ENCODE measurements around the gene PHC2.

PHC2 gene

GRCh38 chr1:33305016-33305415 is 125.9 kb downstream of the PHC2 start:
- Histone ChIP-seq H3K9me3 (ENCODE audit: control insufficient read depth, insufficient read depth, low read depth, low read length) (no peaks in the 10 kb centered on the region), H3K36me3 (ENCODE audit: control insufficient read depth in 2 of 2, insufficient read depth in 1 of 2, low read length in 2 of 2) (no peaks in the 10 kb centered on the region; a peak in 1 of 3 replicates), H3K4me1 (ENCODE audit: control insufficient read depth, insufficient read depth, low read length) (no peaks in the 10 kb centered on the region), H3K27ac (ENCODE audit: extremely low read depth, low read depth, low read length) (no peak overlapping the region), H3K4me3 (ENCODE audit: low read depth, low read length) (no peak overlapping the region)
- TF ChIP-seq ZNF449 (tag by site-specific recombination; IDR thresholded peaks at IDR 0.05) (no peak), ZNF670 (tag by site-specific recombination; IDR thresholded peaks at IDR 0.05; ENCODE audit: low read depth) (no peak), ZNF148 (tag by site-specific recombination; IDR thresholded peaks at IDR 0.05; ENCODE audit: borderline replicate concordance) (no peak), ZNF48 (tag by site-specific recombination; IDR thresholded peaks at IDR 0.05) (no peak), PRDM2 (tag by site-specific recombination; IDR thresholded peaks at IDR 0.05; ENCODE audit: borderline replicate concordance) (no peak), ZNF843 (tag by site-specific recombination; IDR thresholded peaks at IDR 0.05) (no peak), ZNF488 (tag by site-specific recombination; IDR thresholded peaks at IDR 0.05) (no peak), TRIM28 (IDR thresholded peaks at IDR 0.05; ENCODE audit: borderline replicate concordance, low read length) (no peak), ZEB2 (tag by site-specific recombination; IDR thresholded peaks at IDR 0.05) (no peak), ZNF791 (tag by site-specific recombination; IDR thresholded peaks at IDR 0.05) (no peak), ZBTB7A (tag by site-specific recombination; IDR thresholded peaks at IDR 0.05; ENCODE audit: low read depth) (no peak)
- ChIA-PET CTCF (interaction anchor here (0.7 to 1.2 kb wide), 3 partner anchors 9 to 117 kb away, joined by 3 read pairs; no protein-coding TSS in a partner anchor), POLR2A (no interaction called here)

GRCh38 chr1:33302325-33302724 is 128.6 kb downstream of the PHC2 start:
- Histone ChIP-seq H3K27ac (ENCODE audit: extremely low read depth, low read depth, low read length) (no peak overlapping the region), H3K36me3 (ENCODE audit: control insufficient read depth in 2 of 2, insufficient read depth in 1 of 2, low read length in 2 of 2) (peaks cover 0 to 18% of the 10 kb centered on the region in 2 experiments; a peak in 2 of 3 replicates), H3K9me3 (ENCODE audit: control insufficient read depth, insufficient read depth, low read depth, low read length) (no peaks in the 10 kb centered on the region), H3K4me3 (ENCODE audit: low read depth, low read length) (no peak overlapping the region), H3K4me1 (ENCODE audit: control insufficient read depth, insufficient read depth, low read length) (no peaks in the 10 kb centered on the region)
- ChIA-PET CTCF (interaction anchor here (1.2 kb wide), 1 partner anchor 153 kb away, joined by 5 read pairs; no protein-coding TSS in a partner anchor), POLR2A (no interaction called here)
- no peak for TF ChIP-seq ZNF37A (tag by site-specific recombination; IDR thresholded peaks at IDR 0.05)
- no peak for TF ChIP-seq ZNF416 (tag by site-specific recombination; IDR thresholded peaks at IDR 0.05)
- no peak for TF ChIP-seq ZBTB10 (tag by site-specific recombination; IDR thresholded peaks at IDR 0.05)
- TF ChIP-seq ZNF19 (tag by site-specific recombination; IDR thresholded peaks at IDR 0.05; ENCODE audit: low read depth), result no peak
- TF ChIP-seq ZNF600 (tag by site-specific recombination; IDR thresholded peaks at IDR 0.05), result no peak
- TF ChIP-seq ZNF423 (tag by site-specific recombination; IDR thresholded peaks at IDR 0.05), result no peak
- TF ChIP-seq ZNF621 (tag by site-specific recombination; IDR thresholded peaks at IDR 0.05), result no peak
- no peak for TF ChIP-seq IKZF3 (tag by site-specific recombination; IDR thresholded peaks at IDR 0.05)
- no peak for TF ChIP-seq ZNF558 (tag by site-specific recombination; IDR thresholded peaks at IDR 0.05)
- TF ChIP-seq ZNF311 (tag by site-specific recombination; IDR thresholded peaks at IDR 0.05; ENCODE audit: borderline replicate concordance), result no peak
